GM21723 (cell line): ENCODE data around the gene PODNL1.
"Not testable (repeated sequence)": the region's sequence is repeated elsewhere in the genome, so short reads cannot be mapped to it uniquely, and the experiment has no call there.

ENCODE experiments used
- ATAC-seq: cut with Tn5 transposase; IDR thresholded peaks from one replicate; pipeline ENCODE4 v1.9.1; 2021; ENCODE audit warnings: mild to moderate bottlenecking, moderate library complexity; ENCODE audit not compliant: unreplicated experiment

The PODNL1 gene

DNA sequence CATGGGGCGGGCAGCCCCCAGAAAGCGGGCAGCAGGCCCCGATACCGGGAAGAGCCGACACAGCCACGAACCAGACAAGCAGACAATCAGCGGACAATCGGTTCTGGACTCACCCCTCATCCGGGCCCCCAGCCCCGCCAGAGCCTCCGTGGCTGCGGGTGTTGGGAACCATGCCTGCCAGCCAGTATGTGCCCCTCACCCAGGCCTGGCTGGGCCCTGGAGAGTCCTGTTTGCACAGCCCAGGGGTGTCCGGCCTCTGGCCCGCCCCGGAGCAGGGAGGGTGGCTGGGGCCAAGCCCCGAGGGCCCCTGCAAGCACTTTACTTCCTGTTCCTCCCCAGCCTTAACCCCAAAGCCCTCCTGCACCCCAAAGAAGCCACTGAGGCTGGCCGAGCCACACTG lies 7.8 kb downstream of the PODNL1 start:
- ATAC-seq, result no peak

DNA sequence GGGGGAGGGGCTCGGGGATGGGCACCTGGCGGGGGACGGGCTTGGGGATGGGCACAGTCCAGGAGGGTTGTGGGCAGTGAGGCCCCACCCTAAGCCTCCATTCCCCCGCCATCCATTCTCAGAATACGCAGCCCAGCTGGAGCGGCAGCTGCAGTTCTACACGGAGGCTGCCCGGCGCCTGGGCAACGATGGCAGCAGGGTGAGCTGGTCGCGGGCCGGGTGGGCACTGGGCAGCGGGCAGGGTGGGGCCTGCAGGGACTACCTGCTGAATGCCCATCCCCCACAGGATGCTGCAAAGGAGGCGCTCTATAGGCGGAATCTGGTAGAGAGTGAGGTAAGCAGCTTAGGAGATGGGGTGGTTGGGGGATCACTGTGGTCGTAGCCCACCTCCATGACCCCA lies 8.3 kb downstream of the PODNL1 start:
- no peak for ATAC-seq

DNA sequence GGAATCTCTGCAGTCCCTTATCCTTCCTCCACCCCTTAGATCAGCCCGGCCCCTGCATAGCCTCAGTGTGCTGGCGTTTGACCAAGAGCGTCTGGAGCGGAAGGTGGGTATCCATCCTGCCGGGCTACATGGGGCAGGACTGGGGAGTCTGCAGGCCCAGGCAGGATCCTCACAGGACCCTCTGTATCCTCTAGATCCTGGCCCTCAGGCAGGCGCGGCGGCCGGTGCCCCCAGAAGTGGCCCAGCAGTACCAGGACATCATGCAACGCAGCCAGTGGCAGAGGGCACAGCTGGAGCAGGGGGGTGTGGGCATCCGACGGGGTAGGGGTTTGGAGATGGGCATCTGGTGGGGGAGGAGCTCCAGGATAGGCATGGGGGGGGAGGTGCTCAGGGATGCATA lies 8.9 kb downstream of the PODNL1 start:
- ATAC-seq, result no peak

DNA sequence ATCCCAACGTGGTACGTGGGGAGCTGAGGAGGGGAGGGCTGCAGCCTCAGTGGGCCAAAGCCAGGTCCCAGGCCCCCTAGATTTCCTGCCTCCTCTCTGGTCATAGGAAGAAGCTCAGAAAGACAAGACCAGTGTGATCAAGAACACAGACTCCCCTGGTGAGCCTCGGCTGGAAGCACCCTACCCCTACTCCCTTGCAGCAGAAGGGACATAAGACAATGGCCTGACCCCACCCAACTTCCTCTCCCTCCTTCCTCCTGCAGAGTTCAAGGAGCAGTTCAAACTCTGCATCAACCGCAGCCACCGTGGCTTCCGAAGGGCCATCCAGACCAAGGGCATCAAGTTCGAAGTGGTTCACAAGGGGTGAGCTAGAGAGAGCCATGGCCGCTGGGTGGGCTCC lies 11.5 kb downstream of the PODNL1 start:
- no peak for ATAC-seq

DNA sequence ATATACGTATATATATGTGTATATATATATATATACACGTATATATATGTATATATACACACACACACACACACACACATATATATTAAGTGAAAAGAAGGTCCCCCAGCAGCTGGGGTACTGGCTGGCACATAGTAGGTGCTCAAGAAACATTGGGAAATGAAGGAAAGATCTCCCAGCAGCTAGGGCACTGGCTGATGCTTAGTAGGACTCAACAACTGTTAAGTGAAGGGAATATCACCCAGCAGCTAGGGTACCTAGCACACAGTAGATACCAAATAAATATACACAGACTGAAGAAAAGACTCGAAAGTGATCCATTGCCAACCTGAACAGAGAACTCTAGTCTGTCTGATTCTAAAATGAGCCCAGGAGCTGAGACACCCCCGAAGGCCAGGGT lies 12.2 kb downstream of the PODNL1 start:
- ATAC-seq, result no peak

DNA sequence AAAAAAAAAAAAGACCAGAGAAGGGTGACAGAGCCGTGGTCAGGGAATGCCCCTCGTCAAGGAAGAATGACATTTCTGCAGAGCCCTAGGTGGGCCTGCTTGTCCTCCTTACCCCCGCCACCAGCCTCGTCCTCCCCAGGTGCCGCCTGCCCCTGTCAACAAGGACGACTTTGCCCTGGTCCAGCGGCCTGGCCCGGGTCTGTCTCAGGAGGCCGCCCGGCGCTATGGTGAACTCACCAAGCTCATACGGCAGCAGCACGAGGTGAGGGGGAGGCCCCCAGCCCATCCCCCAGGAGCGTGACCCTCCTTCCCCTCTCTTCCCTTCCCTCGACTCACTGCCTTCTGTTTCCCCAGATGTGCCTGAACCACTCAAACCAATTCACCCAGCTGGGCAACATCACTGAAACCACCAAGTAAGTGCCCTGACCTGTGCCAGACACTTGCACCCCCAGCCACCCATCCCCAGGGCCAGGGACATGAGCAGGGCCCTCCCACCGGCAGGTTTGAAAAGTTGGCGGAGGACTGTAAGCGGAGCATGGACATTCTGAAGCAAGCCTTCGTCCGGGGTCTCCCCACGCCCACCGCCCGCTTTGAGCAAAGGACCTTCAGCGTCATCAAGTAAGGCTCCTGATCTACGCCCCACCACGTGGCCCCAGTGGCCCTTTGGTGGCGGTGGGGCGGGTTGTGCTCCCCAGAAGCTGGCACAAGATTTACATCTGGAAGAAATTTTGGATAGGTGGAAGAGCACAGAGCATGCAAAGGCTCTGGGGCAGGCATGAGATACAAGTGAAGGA lies 14.8 kb downstream of the PODNL1 start:
- no peak for ATAC-seq

DNA sequence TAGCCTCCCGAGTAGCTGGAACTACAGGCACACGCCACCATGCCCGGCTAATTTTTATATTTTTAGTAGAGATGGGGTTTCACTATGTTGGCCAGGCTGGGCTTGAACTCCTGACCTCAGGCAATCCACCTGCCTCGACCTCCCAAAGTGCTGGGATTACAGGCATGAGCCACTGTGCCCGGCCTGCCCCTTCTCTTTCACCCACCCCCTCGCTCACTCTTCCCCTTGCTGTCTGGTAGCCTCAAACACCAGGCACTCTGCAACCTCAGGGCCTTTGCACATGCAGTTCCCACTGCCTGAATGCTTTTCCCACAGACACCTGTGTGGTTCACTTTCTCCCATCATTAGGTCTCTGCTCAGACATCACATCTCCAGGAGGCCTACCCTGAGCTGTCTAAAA lies 16.1 kb downstream of the PODNL1 start:
- not testable (repeated sequence) for ATAC-seq

DNA sequence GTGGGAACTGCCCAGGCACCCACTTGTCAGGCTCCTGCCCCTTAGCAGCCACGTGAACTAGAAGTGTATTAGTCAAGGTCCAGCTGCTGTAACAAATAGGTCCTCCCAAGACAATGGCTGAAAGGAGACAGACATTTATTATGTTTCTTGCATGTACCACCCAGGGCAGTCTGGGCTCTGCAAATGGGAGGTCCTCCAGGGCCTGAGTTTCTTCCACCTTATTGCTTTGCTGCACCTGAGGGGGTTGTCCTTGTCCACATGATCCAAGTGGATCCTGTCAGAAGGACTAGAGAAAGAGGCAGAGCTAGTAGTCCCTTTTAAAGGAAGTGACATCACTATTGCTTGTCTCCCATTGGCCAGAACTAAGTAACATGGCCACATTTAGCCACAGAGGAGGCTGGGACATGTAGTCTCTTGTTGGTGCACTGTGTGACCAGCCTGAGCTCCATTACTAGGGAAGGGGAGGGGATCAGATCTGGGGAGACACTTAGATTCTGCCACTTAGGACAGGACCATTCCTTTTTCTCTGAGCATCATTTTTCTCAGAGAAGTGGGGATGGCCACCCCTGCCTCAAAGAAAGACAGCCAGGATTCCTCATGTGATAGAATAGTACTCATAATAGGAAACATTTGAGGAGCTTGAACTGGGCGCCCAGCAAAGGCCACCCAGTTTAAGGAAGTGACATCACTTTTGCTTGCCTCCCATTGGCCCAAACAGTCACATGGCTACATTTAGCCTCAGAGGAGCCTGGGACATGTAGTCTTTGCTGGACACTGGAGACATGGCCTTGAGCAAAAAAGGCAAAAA lies 17.1 kb downstream of the PODNL1 start:
- ATAC-seq, result no peak

DNA sequence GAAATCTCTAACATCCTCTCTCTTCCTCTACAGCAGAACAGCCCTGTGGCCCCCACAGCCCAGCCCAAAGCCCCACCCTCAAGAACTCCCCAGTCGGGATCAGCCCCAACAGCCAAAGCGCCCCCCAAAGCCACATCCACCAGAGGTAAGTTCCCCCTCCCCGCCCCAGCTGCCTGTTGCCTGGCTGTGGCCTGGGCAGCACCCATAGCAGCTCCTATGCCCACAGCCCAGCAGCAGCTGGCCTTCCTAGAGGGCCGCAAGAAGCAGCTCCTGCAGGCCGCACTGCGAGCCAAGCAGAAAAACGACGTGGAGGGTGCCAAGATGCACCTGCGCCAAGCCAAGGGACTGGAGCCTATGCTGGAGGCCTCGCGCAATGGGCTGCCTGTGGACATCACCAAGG lies 17.7 kb downstream of the PODNL1 start:
- ATAC-seq, result no peak

DNA sequence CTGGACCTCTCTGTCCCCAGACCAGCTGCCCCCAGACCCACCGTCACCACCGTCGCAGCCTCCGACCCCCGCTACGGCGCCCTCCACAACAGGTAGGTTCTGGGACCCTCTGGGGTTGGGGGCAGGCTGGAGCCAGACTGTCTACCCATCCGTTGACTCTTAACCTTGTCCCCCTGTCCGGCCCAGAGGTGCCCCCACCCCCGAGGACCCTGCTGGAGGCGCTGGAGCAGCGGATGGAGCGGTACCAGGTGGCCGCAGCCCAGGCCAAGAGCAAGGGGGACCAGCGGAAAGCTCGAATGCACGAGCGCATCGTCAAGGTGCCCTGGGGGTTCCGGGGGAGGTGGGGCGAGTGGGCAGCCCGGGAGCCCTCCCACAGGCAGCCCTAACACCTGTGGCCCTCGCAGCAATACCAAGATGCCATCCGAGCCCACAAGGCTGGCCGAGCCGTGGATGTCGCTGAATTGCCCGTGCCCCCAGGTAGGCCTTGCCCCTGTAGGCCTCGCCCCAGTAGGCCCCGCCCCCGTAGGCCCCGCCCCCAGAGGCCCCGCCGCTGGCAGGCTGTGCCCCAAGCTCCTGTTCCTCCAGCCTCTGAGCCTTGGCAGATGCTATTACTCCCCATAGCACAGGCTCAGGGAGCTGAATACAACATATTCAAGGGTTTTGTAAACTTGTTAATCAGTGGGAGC lies 19.3 kb downstream of the PODNL1 start:
- ATAC-seq, result no peak

DNA sequence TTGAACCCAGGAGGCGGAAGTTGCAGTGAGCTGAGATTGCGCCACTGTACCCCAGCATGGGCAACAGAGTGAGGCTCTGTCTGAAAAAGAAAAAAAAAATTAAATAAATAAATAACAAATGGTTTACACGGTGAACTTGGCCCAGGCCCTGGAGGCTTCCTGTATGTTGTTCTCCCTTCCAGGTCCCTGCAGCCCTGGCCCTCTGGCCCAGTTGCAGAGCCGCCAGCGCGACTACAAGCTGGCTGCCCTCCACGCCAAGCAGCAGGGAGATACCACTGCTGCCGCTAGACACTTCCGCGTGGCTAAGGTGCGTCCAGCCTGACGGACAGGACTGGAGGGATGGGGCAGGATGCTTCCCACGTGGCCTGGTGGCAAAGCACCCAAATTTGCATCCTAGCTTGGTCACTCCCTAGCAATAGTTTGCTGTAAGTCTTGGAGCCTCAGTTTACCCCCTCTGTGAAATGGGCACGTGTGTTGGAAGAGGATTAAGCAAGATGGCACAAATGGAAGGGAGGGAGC lies 20.3 kb downstream of the PODNL1 start:
- ATAC-seq, result no peak

DNA sequence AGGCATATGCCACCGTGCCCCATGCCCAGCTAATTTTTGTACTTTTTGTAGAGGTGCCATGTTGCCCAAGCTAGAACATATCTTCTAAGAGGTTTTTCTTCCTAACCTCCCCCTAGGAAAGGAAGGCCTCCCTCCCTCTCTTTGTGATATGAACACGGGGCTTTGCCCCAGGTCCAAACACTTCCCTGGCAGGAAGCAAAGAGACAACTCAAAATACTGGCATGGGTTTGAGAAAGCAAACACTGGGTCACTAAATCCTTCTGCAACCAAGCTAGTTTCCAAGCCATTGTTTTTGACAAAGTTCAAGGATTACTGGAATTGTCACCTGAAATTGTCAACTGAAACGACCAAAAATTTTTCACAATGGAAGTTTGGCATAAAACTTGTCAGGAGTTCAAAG lies 23.4 kb downstream of the PODNL1 start:
- no peak for ATAC-seq

DNA sequence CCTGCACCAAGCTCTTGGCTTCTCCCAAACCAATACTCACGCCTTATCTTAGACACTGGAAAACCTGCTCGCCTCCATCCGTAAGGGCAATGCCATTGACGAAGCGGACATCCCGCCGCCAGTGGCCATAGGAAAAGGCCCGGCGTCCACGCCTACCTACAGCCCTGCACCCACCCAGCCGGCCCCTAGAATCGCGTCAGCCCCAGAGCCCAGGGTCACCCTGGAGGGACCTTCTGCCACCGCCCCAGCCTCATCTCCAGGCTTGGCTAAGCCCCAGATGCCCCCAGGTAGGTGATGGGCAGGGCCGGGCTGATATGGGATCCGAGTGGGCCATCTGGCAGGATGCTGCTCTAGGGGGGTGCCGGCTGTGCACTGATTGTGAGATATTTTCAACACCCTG lies 24.9 kb downstream of the PODNL1 start:
- no peak for ATAC-seq

DNA sequence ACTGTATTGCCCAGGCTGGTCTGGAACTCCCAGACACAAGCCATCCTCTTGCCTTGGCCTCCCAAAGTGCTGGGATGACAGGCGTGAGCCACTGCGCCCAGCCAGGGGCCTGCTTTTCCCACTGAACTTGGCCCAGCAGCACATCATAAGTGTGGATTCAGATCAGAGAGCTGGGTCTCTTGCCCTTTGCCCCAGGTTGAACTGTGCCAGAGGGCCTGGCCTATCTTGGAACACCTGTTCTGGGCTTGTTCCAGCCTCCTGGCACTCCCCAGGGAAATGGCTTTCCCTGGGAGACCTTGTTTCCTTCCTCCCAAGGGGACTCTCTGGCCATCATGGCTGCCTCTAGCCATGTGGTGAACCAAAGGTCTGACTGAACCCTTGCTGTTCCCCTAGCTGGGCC lies 28.8 kb downstream of the PODNL1 start:
- no peak for ATAC-seq

DNA sequence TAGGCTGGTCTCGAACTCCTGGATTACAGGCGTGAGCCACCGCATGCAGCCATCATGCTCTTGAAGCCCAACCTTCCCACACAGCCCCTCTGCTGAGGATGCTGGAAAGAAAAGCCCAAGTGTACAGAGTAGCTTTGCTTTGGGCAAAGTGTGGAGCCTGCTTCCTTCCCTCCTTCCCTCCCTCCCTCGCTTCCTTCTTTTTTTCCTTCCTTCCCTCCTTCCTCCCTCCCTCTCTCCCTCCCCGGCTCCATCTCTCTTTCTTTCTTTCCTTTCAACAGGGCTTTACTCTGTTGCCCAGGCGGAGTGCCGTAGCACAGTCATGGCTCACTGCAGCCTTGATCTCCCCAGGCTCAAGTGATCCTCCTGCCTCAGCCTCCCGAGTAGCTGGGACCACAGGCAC lies 29.5 kb downstream of the PODNL1 start:
- no peak for ATAC-seq

DNA sequence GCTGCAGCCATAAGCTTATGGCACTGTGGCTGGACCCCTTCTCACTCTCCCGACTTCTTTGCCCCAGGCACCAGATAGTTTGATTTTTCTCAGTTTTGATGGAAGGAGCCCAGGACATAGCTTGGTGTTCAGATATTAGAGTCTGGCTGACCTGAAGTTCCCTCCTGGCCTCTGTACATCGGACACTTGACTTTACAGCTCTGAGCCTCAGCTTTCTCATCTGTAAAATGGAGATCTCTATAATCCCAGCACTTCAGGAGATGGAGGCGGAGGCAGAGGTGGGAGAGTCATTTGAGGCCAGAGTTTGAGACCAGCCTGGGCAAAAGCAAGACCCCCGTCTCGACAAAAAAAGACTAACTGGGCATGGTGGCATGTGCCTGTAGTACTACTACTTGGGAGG lies 31.3 kb downstream of the PODNL1 start:
- ATAC-seq, result no peak

DNA sequence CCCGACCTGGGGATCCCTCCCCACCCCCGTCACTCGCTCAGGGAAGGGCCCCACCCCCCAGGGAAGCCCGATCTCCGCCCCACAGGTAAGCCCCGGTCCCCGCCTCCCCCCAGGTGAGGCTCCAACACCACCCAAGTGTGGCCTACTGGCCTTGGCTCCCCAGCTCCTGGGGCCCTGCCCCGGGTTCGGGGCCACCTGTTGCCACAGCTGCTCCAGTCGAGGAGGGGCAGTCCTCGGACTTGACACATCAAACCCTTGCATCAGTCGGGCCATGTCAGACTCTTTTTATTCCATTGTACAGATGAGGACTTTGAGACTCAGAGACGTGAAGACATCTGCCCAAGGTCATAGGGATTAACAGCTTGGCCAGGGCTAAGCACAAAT lies 31.7 kb downstream of the PODNL1 start:
- ATAC-seq, result peak; percentile 31

DNA sequence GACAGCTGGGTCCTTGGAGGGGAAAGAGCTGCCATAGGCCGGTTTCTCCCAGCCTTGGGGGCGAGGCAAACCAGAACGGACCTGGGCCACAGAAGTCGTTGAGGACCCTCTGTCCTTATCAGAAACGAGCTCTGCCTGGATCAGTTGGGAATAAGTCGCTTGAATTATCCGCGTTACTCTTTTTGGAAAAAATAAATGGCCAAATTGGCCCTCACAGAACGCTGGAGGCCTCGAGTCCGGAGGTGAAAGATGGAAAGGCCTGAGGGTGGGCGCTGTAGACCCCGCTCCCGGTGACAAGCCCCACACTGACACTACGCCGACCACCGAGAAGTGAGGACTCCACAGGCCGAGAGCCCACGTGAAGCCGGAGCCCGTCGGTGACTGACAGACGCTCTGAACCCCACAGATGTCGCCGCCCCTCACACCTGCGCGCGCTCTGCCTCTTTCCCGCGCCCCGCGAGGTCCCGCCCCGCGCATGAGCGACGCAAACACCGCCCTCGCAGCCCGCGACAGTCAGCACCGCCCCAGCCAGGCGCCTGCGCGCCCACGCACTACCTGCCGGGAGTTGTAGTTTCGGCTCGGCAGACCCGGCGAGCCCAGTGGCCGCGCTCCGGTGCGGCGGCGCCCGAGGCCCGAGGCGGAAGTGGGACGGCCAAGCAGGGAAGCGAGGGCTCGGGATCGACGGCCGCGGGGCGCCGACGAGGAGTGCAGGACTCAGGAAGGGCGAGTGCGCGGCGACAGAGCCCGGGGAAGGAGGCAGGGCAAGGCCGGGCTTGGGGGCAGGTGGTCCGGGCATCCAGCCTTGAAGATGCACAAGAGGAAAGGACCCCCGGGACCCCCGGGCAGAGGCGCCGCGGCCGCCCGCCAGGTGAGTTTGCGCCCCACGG lies 32.3 kb downstream of the PODNL1 start, which contains the start of the genes BRME1 and CC2D1A:
TSS of gene BRME1 (minus strand) at position 484 of the 887 bp plus-strand sequence. CDS start 1,225 bp downstream, outside the sequence.
TSS of gene CC2D1A (plus strand) at position 568 of the 887 bp plus-strand sequence. CDS start at position 809, 241 bp downstream.
- peak; percentile 87 for ATAC-seq

DNA sequence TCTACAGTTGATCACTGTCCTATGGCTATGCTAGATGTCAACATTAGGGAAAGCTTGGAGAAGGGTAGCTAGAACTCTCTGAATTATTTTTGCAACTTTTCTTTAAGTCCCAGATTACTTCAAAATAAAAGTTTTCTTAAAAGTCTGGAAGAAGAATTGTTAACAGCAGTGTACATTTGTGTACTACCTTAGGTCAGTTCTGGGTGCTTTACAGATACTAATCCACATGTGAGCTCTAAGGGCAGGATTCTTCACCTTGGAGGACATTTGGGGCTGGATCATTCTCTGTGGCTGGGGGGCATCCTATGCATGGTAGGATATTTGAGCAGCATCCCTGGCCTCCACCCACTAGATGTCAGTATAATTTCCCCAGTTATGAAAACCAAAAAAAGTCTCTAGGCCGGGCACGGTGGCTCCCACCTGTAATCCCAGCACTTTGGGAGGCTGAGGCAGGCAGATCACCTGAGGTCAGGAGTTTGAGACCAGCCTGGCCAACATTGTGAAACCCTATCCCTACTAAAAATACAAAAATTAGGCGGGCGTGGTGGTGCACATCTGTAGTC lies 35.1 kb downstream of the PODNL1 start:
- ATAC-seq, result no peak
